Renal pelvis (tissue), 4 donors: ENCODE results near the gene MEGF6. TPM values are rescaled to one million over a fixed set of nuclear protein-coding genes. Genes with fewer than 3 reads are reported as not detected.

Source experiments
- DNase-seq: peaks from one replicate; pipeline ENCODE4 v3.0.0-alpha.2; 2013
- polyA plus RNA-seq, 3 donors: library from polyadenylated mRNA; unstranded; fragments of 120-200 nt; gene quantifications; one replicate each; pipeline ENCODE4 v1.2.1, GENCODE V29; 2013; ENCODE audit not compliant: insufficient read length in 3 of 3

MEGF6 gene
- polyA plus RNA-seq, 3 donors: 11.0 to 20.6 (median 15.0) TPM

DNA sequence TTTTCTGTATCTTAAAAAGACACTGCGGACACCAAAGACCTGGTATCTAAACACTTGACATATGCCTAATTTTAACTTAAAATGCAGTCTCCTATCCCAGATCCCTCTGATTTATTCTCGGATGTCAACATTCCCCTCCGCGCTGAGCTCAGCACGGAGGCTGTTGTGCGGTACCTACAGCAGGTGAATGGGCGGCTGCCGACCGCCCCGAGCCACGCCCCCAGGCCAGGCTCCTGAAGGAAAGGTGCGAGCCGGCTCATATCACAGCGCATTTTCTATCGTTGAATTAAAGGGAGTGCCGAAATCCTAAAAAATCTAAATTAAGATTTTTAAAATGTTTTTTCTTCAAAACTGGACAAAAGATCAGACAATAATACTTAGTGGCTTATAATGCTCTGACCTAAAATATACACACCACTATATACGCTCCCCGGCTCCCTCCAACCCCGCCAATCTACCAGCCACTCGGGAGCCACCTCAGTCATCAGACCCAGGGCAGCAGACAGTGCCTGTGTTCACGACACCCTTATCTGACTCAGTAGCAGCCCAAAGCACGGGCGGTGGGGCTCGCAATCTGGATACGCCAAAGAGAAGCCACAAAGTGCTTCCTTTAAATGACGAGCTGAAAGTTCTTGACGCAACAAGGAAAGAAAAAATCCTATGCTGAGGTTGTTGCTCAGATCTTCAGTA, 34.5 kb upstream of the MEGF6 start:
- DNase-seq: no peak

DNA sequence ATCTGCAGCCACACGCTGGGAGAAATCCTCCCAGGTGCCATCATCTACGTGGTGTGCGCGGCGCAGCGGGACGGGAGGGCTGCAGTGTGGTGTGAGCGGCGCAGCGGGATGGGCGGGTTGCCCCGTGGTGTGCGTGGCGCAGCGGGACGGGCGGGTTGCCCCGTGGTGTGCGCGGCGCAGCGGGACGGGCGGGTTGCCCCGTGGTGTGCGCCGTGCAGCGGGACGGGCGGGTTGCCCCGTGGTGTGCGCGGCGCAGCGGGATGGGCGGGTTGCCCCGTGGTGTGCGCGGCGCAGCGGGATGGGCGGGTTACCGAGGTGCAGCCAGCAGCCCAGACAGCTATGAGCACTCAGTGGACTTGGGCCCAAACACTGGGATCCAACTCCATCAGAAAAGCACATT, 33.9 kb upstream of the MEGF6 start:
- no peak for DNase-seq

DNA sequence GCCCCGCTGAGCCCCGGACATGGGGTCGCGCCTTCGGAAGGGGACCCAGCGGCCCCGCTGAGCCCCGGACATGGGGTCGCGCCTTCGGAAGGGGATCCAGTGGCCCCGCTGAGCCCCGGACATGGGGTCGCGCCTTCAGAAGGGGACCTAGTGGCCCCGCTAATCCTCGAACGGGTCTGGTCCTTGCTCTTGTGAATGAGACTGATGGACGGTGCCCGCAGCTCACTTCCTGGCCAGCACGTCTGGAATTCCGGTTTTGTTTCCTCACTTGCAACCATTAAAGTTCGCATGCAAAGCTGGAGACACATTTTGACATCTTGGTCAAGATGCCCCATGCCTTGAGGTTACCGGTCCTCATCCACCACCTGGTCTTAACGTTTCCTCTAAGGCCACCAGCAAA, 33.0 kb upstream of the MEGF6 start:
- no peak for DNase-seq

DNA sequence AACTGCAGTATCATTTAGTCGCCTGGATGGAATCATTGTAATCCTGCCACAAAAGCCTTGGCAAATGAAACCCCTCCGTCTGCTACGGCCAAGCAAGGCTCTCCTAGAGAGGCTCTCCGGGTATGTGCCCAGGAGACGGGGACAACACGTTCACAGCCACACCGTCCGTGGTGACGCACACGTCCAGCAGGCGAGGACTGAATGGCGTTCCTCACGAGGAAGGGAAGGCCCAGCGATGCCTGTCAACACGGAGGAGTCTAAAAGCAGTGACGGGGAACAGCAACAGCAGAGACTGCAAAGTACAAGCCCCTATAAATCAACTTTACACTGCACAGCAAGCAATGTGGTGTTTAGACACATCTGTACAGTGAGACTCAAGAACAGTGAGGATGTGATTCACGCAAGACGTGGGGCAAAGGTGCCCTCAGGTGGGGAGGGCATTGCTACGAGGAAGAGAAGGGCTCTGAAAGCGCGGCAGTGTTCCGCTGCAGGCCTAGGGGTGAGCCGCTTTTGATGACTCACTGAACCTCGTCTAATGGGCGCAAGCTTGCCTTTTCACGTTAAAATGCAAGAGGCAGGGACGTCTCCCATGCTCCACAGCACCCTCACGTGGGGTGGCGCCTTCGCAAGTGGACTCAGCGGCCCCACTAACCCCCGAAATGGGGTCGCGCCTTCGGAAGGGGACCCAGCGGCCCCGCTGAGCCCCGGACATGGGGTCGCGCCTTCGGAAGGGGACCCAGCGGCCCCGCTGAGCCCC, 31.8 kb upstream of the MEGF6 start:
- DNase-seq: peak; percentile 51

DNA sequence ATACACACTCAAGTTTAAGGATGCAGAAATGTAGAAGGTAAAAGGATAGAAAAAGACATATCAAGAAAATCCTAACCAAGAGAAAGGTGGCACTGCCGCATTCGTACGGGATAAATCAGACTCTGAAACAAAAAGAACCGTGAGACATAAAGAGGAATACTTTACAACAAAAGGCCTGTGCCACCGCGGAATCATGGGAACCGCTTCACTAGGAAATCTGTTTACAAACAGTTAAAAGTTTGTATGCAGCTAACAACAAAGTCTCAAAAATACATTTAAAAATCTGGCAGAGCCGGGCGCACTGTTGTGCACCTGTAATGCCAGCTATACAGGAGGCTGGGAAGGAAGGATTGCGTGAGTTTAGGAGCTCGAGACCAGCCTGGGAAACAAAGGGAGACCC, 30.5 kb upstream of the MEGF6 start:
- no peak for DNase-seq

DNA sequence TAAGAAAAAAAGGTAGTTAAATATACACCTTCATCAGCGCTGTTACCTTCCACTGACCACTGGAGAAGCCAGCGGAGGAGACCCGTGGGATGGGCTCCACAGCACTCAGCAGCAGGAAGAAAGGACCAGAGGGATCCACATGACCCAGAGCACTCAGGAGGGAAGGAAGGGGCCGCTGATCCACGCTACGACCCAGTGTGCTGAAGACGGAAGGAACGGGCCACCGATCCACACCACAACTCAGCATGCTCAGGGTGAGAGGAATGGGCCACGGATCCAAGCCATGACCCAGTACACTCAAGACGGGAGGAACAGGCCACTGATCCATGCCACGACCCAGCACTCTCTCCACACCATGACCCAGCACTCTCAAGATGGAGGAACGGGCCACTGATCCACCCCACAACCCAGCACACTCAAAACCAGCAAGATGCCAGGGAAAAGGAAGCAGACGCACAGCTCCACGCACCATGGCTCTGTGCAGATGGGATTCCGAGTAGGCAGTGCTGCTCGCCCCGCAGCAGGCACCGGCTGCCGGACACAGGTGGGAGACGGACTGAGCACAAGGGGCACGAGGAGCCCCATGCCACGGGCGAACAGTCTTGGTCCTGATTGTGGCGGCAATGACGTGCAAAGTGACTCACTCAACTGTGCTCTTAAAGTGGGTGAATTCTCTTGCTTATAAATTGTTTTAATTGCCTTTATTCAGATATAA, 29.9 kb upstream of the MEGF6 start:
- no peak for DNase-seq

DNA sequence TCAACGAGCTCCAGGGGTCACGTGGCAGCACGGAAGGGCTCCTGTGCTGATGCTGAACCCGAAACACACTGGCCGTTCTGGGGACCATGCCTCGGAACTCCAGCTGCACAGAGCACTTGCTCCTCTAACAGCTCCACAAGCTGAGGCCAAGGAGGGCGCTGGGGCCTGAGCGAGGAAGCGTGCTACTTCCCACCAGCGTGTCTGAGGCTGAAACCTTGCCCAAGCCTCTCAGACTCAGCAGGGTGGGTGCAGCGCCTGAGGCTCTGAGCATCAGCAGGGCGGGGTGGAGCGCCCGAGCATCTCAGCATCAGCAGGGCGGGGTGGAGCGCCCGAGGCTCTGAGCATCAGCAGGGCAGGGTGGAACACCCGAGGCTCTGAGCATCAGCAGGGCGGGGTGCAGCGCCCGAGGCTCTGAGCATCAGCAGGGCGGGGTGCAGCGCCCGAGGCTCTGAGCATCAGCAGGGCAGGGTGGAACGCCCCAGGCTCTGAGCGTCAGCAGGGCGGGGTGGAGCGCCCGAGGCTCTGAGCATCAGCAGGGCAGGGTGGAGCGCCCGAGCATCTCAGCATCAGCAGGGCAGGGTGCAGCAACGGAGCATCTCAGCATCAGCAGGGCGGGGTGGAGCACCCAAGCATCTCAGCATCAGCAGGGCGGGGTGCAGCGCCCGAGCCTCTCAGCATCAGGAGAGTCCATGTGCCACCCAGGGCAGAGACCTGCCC, 29.0 kb upstream of the MEGF6 start:
- DNase-seq: no peak

DNA sequence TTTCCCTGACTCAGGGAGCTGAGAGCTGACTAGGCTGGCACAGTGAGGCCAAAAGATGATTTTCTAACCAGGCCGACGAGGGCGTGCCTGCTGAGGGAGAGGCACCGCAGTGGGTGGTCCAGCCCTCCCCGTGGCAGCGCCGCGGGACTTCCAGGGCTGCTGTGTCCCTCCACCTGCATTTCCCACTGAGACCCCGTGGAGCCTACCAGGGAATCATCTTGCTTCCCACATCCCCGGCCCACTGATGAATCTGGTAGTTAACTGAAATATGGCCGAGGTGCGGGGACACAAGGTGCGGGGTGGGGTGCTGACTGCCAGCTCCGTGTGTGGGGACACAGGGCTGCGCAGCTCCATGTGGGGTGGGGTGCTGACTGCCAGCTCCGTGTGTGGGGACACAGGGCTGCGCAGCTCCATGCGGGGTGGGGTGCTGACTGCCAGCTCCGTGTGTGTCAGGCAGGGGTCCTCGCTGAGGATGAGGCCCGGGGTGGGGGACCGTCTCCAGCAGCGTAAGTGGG, 28.1 kb upstream of the MEGF6 start:
- no peak for DNase-seq

DNA sequence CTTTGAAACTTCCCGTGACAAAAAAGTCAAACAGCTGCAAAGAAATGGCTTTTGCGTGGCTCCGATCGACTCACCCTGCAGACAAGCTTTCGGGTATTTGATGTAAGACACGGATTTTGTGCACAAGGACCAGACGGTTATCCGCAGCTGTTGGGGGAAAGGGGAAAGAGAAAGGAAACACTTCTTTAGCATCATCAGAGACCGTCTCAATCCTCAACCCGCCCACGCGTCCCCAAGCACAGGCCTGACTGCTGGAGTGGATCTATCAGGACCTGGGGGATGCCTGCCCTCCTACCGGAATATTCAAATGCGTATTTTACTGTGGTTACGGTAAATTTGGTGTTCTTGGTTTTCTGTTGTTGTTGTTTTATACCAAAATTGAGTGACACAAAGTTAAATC, 27.4 kb upstream of the MEGF6 start:
- DNase-seq: no peak

DNA sequence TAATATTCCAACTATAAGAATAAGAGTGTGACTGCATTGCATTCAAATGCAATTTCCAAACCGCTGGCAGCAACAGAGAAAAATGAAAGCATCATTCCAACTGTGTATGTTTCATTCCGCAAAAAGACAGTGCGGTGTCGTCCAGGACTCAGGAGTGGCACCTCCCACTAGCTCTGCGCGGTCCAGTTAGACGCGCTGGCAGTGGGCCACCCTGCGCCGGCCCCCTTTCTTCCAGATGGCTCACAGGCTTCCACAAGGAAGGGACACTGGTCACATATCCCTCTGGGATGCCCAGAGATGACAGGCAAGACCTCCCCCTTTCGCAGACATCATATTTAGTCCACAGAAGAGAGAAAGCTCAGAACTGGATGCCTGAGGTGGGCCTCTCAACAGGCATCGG, 26.7 kb upstream of the MEGF6 start:
- DNase-seq: no peak

DNA sequence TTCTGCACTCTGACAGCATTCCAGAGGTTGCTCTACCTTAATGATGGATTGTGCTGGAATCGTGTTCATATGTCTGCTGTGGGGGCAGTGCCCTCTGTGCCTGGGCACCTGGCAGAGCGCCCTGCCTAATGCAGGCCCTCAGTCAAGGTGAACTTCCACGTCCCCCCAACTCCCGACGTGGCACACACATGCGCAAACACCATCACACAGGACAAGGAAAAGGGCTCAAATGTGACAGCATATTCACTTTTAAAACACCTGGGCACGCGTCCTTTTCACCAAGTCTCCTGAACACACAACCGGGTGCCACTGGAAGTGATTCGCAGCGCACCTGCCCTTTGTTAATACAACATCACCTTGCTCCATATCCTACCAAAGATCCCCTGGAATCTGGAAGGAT, 25.2 kb upstream of the MEGF6 start:
- no peak for DNase-seq

DNA sequence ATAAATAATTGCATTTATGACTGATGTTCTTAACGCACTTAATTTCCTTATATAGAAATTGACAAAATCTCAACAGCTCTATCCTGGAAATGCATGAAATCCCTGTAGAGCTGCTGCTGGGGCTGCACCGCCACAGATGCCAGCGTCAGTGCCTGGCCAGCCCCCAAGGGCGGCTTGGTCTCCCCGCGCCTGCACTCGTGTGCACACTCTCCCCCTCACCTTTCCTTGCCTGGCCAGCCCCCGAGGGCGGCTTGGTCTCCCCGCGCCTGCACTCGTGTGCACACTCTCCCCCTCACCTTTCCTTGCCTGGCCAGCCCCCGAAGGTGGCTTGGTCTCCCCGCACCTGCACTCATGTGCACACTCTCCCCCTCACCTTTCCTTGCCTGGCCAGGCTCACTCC, 24.8 kb upstream of the MEGF6 start:
- DNase-seq: no peak

DNA sequence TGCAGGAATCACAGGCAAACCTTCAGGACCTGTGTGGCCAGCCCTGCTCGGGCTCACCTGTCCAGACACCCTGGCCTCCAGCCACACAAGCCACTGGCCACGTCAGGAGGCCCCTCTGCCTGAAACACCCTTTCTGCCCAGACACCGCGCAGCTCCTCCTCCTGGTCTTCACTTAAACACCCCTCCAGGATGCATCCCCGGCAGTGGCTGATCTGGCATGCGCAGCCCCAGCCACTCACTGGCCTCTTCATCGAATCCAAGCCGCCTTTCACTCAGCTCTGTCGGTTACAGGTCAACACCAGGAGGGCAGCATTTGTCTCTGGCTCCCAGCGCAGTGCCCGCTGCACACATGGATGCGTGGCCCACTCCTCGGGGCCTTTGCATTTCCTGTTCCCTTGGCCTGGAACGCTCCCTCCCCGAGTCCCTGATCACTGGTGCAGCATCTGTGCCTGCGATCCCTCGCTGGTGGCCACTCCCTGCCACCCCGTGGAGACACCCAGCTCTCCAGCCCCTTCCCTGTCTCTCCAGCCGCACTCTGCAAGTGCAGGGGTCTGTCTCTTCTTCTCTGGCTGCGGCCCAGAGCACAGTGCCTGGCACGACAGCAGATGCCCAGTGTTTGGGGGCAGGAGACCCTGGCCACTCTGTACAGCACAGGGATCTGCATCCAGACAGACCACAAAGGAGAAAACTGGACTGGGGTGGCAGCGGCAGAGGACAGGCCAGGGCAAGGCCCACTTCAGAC, 22.9 kb upstream of the MEGF6 start:
- no peak for DNase-seq

DNA sequence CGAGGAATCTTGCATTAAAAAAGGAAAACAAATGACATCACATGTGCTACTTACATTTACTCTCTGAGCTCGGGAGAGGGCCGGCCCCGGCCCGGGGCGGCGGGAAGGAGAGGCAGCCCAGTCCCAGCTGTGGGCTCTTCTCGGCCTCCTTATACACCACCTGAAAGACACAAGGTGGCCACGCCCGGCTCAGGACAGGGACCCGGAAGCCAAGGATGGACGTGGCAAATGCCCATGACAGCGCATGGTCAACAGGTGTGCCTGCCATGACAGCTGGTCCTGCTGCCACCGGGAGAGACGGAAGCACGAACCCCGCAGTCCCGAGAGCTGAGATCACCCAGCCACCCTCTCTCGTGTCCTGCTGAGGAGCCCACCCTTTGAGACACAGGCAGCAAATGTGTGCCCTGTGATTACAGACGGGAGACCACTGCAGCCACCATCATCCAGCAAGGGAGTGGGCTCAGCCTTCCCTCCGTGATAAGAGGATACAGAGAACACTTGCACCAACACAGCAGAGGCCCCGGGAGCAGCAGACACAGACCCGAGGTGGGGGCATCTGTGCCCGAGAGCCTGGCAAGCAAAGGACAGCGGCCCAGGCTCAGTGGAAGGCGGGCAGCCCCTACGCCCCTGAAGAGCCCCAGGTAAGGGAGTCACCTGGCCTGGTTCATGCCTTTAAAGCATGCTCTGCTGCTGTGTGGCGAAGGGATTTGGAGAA, 22.2 kb upstream of the MEGF6 start:
- DNase-seq: no peak

DNA sequence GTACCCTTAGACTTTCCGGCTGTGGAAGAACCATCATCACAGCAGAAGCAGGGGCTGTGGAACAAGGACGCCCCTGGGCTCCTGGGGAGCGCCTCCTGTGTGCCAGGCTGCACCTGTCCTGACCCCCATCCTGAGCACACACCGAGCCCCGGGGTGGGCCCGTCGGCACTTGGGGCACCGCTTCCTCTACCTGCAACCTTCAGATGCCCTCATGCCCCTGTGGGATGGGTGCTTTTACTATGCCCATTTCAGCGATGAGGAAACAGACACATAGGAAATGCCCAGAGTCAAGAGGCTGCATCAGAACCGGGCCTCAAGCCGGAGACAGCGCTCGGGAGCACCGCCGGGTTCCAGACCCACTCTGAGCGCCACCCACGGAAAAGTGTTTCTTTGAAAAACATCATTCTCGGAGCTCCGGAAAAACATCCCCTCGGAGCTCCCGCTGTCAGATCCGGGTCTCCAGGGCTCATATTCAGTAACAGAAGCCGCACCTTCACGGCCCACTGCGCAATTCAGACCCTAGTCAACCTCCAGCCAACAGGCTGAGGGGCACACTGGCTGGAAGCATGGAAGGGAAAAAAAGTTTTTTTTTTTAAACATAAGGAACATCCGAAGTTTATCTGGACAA, 21.5 kb upstream of the MEGF6 start:
- no peak for DNase-seq

DNA sequence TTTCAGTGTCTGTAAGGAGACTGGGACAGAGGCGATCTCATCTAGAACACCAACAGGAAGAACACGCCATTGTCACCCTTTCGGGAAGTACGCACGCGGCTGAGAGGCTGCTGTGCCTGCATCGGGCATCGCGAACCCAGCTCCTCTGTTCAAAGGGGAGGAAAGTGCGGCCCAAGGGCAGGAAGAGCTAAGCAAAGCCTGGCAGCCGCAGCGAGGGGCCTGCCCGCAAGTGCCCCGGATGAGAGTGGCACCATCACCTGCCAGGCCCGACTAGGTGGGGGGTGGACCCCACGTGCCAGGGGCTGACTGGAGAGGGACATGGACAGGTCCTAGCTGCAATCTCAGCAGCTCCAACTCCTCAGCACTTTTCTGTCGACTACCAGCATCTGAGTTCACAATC, 21.0 kb upstream of the MEGF6 start:
- no peak for DNase-seq

DNA sequence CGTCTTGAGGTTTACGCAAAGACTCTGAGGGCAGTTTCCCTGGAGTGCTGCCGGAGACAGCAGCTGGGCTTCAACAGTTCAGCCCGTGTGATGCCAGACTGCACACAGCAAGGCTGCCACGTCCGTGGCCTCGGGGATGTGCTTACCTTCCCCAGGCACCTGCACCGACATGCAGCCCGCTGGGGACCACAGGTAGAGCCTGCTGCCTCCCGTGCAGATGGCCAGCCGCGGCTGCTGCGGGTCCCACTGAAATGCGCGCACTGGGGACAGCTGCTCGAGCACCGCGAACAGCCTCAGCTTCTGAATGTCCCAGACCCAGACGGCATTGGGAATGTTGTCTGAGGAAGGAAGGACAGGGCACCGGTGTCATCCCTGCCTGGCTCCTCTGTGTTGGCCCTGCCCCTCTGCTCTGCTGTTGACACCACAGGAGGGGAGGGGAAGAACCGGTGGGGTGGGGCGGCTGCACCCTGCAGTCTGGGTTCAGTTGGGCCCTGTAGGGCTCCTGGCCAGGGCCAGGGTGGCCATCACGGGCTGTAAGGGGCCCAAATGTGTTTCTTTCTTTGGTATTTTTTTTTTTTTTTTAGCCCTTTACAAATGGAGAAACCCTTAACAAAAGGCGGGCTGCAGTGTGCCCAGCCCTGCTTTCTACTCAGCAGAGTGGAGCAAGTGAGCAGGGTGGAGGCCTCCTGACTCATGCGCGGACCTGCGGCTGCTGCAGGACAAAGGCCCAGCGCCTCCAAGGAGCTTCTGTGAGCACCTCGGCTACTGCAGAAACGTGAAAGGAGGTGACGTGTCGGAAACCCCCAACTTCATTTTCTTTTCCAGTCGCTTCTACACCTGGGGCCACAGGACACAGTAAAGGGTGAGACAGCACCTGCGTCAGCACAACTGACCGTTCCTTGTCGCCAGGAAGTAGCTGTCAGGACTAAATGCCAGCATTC, 20.3 kb upstream of the MEGF6 start:
- no peak for DNase-seq

DNA sequence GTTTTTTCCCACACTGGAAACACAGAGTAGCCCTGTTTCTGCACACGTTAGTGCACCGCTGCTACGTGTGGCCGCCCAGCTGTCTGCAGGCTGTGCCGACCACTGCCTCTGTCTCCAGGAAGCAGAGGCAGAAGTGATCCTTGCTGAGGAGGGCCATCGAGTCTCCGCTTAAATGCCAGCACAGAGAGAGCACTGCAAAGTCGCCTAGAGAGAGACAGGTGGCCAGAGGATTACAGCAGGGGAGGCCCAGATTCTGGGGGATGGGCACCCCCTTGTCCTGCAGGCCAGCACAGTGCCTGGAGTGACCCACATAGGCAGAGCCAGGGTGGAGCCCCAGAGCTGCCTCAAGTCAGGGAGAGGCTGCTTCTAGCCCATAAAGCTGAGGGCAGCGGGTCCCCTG, 19.6 kb upstream of the MEGF6 start:
- no peak for DNase-seq

DNA sequence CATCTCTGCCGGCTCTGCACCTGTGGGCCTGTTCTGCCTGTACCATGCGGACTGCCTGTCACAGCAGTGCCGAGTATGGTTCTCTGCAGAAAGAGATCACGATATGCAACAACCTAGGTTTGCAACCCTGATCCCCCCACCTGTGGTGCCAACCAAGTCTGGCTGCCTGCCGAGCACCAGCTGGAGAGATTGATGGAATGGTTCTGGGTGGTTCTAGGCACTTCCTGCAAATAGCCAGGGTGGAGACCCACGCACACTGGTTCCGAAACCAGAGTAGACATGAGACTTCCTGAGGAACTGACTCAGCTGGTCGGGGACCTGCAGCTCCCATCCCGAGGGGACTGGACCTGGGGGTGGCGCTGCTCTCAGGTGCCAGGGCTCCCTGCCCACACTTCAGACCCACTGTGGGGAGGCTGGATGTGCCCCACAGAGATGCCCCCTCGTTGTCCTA, 18.9 kb upstream of the MEGF6 start:
- no peak for DNase-seq
